ENCODE measurements around the gene PPIL4. TPM values are rescaled to one million over a fixed set of nuclear protein-coding genes. Genes with fewer than 3 reads are reported as not detected.

Gene PPIL4
- total RNA-seq, 1 donor: 46.0 TPM

GRCh38 chr6:149567945-149568585 lies 22.2 kb upstream of the PPIL4 start:
- H3K4me3 ChIP-seq (ENCODE audit: low read depth, low read length): no peak overlapping the region
- TF ChIP-seq CTCF (IDR thresholded peaks at IDR 0.05; ENCODE audit: insufficient read depth, low read length): no peak
- no peak for DNase-seq (ENCODE audit: low read depth)

- DNase-seq (ENCODE audit: low read depth): no peak
- no peak for TF ChIP-seq CTCF (IDR thresholded peaks at IDR 0.05; ENCODE audit: insufficient read depth, low read length)
- peak overlapping the region; percentile 90 for H3K4me3 ChIP-seq (ENCODE audit: low read depth, low read length)
Measured at GRCh38 chr6:149567194-149567586, 21.3 kb upstream of the PPIL4 start.

GRCh38 chr6:149566410-149567193 lies 20.8 kb upstream of the PPIL4 start:
- peak overlapping the region; percentile 90 for H3K4me3 ChIP-seq (ENCODE audit: low read depth, low read length)
- TF ChIP-seq CTCF (IDR thresholded peaks at IDR 0.05; ENCODE audit: insufficient read depth, low read length): no peak
- peak; percentile 31 for DNase-seq (ENCODE audit: low read depth)

GRCh38 chr6:149565527-149566409 lies 19.9 kb upstream of the PPIL4 start, which contains the start of gene GINM1:
Gene GINM1, plus strand, starts transcription at chr6:149566375. Its CDS starts 40 bp downstream, at chr6:149566415.
- peak within 1 kb of the TSS; percentile 90 for H3K4me3 ChIP-seq (ENCODE audit: low read depth, low read length)
- peak; percentile 94 for DNase-seq (ENCODE audit: low read depth)
- TF ChIP-seq CTCF (IDR thresholded peaks at IDR 0.05; ENCODE audit: insufficient read depth, low read length): peak; percentile 78

- TF ChIP-seq CTCF (IDR thresholded peaks at IDR 0.05; ENCODE audit: insufficient read depth, low read length): no peak
- no peak for DNase-seq (ENCODE audit: low read depth)
- H3K4me3 ChIP-seq (ENCODE audit: low read depth, low read length): no peak overlapping the region
Measured at GRCh38 chr6:149563928-149564325, 18.1 kb upstream of the PPIL4 start.

GRCh38 chr6:149563203-149563927 lies 17.5 kb upstream of the PPIL4 start:
- DNase-seq (ENCODE audit: low read depth): peak; percentile 88
- no peak for TF ChIP-seq CTCF (IDR thresholded peaks at IDR 0.05; ENCODE audit: insufficient read depth, low read length)
- no peak overlapping the region for H3K4me3 ChIP-seq (ENCODE audit: low read depth, low read length)

Data from fibroblast of the aortic adventitia (primary cell).